ENCODE data around the gene ZNF446. TPM values are rescaled to one million over a fixed set of nuclear protein-coding genes. Genes with fewer than 3 reads are reported as not detected.

Gene ZNF446
- total and polyA plus RNA-seq, 9 of the 15 experiments (the other 6 are each of a cell fraction or from before 2014, with no cell fraction given), result 0.07 to 4.8 (median 1.2) TPM

DNA sequence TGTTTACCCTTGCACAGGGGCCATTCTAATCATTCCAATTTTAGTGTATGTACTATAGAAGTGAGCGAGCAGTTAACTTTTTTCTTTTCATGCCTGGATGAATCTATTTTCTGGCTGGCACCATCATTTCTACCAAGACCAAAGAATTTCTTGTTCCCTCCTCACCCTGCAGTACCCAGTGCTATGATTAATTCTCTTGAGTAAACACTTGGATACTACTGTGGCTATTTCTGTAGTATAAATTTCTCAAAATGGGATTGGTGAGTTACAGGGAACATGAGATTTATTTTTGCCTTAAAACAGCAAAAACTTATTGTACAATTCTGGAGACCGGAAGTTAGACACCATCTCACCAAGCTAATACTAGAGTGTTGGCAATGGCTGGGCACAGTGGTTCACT lies 7.6 kb downstream of the ZNF446 start (continued):
- TF ChIP-seq, protein P1, sequence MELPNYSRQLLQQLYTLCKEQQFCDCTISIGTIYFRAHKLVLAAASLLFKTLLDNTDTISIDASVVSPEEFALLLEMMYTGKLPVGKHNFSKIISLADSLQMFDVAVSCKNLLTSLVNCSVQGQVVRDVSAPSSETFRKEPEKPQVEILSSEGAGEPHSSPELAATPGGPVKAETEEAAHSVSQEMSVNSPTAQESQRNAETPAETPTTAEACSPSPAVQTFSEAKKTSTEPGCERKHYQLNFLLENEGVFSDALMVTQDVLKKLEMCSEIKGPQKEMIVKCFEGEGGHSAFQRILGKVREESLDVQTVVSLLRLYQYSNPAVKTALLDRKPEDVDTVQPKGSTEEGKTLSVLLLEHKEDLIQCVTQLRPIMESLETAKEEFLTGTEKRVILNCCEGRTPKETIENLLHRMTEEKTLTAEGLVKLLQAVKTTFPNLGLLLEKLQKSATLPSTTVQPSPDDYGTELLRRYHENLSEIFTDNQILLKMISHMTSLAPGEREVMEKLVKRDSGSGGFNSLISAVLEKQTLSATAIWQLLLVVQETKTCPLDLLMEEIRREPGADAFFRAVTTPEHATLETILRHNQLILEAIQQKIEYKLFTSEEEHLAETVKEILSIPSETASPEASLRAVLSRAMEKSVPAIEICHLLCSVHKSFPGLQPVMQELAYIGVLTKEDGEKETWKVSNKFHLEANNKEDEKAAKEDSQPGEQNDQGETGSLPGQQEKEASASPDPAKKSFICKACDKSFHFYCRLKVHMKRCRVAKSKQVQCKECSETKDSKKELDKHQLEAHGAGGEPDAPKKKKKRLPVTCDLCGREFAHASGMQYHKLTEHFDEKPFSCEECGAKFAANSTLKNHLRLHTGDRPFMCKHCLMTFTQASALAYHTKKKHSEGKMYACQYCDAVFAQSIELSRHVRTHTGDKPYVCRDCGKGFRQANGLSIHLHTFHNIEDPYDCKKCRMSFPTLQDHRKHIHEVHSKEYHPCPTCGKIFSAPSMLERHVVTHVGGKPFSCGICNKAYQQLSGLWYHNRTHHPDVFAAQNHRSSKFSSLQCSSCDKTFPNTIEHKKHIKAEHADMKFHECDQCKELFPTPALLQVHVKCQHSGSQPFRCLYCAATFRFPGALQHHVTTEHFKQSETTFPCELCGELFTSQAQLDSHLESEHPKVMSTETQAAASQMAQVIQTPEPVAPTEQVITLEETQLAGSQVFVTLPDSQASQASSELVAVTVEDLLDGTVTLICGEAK (IDR thresholded peaks at IDR 0.05), result no peak
- TF ChIP-seq, protein P1 (CRISPR knock-in tag; IDR thresholded peaks at IDR 0.05), result no peak
- TF ChIP-seq CCNT2 (IDR thresholded peaks at IDR 0.05; ENCODE audit: borderline replicate concordance, extremely low read depth, insufficient read length, low read depth, low read length) (no peak), ZNF224 (CRISPR knock-in tag; IDR thresholded peaks at IDR 0.05) (no peak), CHCHD3 (CRISPR knock-in tag; IDR thresholded peaks at IDR 0.05) (no peak), CHD4 (IDR thresholded peaks at IDR 0.05; ENCODE audit: insufficient read depth, insufficient replicate concordance, low read depth, low read length, poor library complexity, severe bottlenecking) (no peak), FOXA1 (IDR thresholded peaks at IDR 0.05; ENCODE audit: borderline replicate concordance) (no peak), RFX1 (IDR thresholded peaks at IDR 0.05) (no peak)
- TF ChIP-seq, protein P2, sequence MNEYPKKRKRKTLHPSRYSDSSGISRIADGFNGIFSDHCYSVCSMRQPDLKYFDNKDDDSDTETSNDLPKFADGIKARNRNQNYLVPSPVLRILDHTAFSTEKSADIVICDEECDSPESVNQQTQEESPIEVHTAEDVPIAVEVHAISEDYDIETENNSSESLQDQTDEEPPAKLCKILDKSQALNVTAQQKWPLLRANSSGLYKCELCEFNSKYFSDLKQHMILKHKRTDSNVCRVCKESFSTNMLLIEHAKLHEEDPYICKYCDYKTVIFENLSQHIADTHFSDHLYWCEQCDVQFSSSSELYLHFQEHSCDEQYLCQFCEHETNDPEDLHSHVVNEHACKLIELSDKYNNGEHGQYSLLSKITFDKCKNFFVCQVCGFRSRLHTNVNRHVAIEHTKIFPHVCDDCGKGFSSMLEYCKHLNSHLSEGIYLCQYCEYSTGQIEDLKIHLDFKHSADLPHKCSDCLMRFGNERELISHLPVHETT (CRISPR knock-in tag; conservative IDR thresholded peaks at IDR 0.05 in 1 of 2, IDR thresholded peaks at IDR 0.05 in 1 of 2), result no peak
